HEK293 (cell line): ENCODE data around the gene FCHO2.

Experiments used
- GFI1B ChIP-seq: fragments of 450-650 bp; formaldehyde crosslinking; IDR thresholded peaks from 2 replicates; pipeline ENCODE4 v1.5.1; 2016; ENCODE audit warnings: missing biosample characterization, missing genetic modification characterization
- KLF10 ChIP-seq: fragments of 450-650 bp; IDR thresholded peaks from 2 replicates; pipeline ENCODE4 v1.5.1; 2018; ENCODE audit warnings: missing biosample characterization, mild to moderate bottlenecking, missing genetic modification characterization
- REST ChIP-seq: fragments of 450-650 bp; formaldehyde crosslinking; IDR thresholded peaks from 2 replicates; pipeline ENCODE4 v1.5.1; 2016; ENCODE audit warnings: missing biosample characterization, missing genetic modification characterization
- SETDB1 ChIP-seq: IDR thresholded peaks from one replicate; pipeline ENCODE4 v1.6.1; 2017; ENCODE audit warnings: mild to moderate bottlenecking, low read length, moderate library complexity, mixed read lengths; ENCODE audit not compliant: insufficient read length
- YY1 ChIP-seq: fragments of 450-650 bp; formaldehyde crosslinking; IDR thresholded peaks from 2 replicates; pipeline ENCODE4 v1.5.1; 2018; ENCODE audit warnings: missing biosample characterization, missing genetic modification characterization
- ZBTB21 ChIP-seq: fragments of 450-650 bp; formaldehyde crosslinking; IDR thresholded peaks from 2 replicates; pipeline ENCODE4 v1.5.1; 2017; ENCODE audit warnings: missing biosample characterization, missing genetic modification characterization
- ZFP3 ChIP-seq: fragments of 450-650 bp; formaldehyde crosslinking; IDR thresholded peaks from 2 replicates; pipeline ENCODE4 v1.5.1; 2016; ENCODE audit warnings: low read depth, missing biosample characterization, missing genetic modification characterization
- ZNF221 ChIP-seq: fragments of 450-650 bp; formaldehyde crosslinking; IDR thresholded peaks from 2 replicates; pipeline ENCODE4 v1.5.1; 2017; ENCODE audit warnings: missing biosample characterization, missing genetic modification characterization, borderline replicate concordance
- ZNF24 ChIP-seq: fragments of 450-650 bp; formaldehyde crosslinking; IDR thresholded peaks from 2 replicates; pipeline ENCODE4 v1.5.1; 2016; ENCODE audit warnings: missing biosample characterization, missing genetic modification characterization
- TF ChIP-seq, protein P1 (sequence below): fragments of 450-650 bp; formaldehyde crosslinking; IDR thresholded peaks from 2 replicates; pipeline ENCODE4 v1.5.1; 2016; ENCODE audit warnings: missing biosample characterization, missing genetic modification characterization
- TF ChIP-seq, protein P2 (sequence below): fragments of 450-650 bp; formaldehyde crosslinking; IDR thresholded peaks from 2 replicates; pipeline ENCODE4; 2016; ENCODE audit warnings: missing biosample characterization, missing genetic modification characterization

DNA sequence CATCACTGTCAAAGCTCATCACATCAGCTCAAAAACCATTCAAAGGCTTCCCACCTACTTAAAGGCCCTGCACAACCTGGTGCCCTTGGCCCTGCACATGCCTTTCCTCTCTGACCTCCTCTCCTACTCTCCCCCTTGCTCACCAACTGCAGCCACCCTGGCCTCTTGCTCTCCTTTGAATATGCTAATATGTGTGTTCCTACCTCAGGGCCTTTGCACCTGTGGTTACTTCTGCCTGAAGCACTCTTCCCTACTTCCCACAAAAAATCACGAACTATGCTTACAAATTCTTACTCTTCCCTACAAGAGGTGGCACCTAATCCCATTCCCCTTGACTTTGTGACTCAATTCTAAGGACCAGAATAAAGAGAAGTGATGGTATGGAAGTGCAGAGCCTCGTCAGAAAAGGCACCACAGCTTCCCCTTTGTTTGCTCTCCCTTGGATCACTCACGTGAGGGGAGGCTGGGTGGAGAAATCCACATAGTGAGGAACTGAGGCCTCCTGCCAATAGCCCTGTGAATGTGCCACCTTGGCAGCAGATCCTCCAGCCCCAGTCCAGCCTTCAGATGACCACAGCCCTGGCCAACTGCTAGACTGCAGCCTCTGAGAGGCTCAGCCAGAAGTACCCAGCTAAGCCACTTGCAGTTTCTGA lies 161.4 kb downstream of the FCHO2 start:
- no peak for TF ChIP-seq ZNF24
- TF ChIP-seq REST, result no peak
- no peak for TF ChIP-seq ZBTB21
- TF ChIP-seq, protein P1, sequence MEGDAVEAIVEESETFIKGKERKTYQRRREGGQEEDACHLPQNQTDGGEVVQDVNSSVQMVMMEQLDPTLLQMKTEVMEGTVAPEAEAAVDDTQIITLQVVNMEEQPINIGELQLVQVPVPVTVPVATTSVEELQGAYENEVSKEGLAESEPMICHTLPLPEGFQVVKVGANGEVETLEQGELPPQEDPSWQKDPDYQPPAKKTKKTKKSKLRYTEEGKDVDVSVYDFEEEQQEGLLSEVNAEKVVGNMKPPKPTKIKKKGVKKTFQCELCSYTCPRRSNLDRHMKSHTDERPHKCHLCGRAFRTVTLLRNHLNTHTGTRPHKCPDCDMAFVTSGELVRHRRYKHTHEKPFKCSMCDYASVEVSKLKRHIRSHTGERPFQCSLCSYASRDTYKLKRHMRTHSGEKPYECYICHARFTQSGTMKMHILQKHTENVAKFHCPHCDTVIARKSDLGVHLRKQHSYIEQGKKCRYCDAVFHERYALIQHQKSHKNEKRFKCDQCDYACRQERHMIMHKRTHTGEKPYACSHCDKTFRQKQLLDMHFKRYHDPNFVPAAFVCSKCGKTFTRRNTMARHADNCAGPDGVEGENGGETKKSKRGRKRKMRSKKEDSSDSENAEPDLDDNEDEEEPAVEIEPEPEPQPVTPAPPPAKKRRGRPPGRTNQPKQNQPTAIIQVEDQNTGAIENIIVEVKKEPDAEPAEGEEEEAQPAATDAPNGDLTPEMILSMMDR, result no peak
- TF ChIP-seq ZNF221 (tag by site-specific recombination), result no peak
- no peak for TF ChIP-seq SETDB1
- no peak for TF ChIP-seq ZFP3 (tag by site-specific recombination)
- no peak for TF ChIP-seq KLF10 (tag by site-specific recombination)
- TF ChIP-seq, protein P2, sequence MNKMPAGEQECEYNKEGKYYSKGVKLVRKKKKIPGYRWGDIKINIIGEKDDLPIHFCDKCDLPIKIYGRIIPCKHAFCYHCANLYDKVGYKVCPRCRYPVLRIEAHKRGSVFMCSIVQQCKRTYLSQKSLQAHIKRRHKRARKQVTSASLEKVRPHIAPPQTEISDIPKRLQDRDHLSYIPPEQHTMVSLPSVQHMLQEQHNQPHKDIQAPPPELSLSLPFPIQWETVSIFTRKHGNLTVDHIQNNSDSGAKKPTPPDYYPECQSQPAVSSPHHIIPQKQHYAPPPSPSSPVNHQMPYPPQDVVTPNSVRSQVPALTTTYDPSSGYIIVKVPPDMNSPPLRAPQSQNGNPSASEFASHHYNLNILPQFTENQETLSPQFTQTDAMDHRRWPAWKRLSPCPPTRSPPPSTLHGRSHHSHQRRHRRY (tag by site-specific recombination), result no peak
- TF ChIP-seq GFI1B (tag by site-specific recombination), result no peak
- no peak for TF ChIP-seq YY1
